ENCODE results near the gene STX8.

Gene STX8

DNA sequence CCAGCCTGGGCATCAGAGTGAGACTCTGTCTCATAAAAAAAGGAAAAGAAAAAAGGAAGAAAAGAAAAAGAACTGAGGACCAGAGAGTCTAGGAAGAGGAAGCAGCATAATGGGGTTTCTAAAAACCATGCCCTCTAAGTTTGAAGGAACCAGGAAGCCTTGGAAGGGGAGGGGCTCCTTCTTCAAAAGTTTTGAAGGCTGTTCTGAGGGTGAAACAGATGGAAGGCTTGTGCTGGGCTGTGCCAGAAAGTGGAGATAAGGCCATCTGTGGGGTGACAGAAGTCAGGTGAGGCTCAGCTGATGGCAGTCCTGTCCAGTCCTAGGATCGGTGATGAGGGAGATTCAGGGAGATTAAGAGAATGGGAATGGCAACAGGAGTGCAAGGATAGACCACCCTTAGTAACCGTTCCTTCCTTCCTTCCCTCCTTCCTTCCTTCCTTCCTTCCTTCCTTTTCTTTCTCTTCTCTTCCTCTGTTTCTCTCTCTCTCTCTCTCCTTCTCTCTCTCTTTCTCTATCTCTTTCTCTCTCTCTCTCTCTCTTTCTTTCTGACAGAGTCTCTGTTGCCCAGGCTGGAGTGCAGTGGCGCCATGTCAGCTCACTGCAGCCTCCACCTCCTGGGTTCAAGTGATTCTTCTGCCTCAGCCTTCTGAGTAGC lies 371.7 kb downstream of the STX8 start:
- DNase-seq, result no peak

DNA sequence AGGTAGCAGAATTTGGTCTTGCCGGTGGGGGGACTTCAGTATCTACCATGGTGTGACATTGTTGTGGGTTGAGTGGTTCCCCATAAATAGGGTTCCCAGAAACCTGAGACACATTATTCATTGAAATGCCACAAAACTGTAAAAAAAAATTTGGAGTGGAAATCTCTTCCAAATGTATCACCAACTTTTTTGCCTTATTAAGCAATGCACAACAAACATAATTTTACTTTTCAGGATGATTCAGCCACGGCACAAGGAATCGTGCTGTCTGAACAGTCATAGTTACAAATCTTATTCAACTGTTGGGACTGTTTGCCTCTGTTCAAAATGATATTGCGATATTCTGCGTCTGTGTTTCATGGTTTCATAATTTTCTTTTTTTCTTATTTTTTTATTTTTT lies 373.1 kb downstream of the STX8 start:
- no peak for DNase-seq

DNA sequence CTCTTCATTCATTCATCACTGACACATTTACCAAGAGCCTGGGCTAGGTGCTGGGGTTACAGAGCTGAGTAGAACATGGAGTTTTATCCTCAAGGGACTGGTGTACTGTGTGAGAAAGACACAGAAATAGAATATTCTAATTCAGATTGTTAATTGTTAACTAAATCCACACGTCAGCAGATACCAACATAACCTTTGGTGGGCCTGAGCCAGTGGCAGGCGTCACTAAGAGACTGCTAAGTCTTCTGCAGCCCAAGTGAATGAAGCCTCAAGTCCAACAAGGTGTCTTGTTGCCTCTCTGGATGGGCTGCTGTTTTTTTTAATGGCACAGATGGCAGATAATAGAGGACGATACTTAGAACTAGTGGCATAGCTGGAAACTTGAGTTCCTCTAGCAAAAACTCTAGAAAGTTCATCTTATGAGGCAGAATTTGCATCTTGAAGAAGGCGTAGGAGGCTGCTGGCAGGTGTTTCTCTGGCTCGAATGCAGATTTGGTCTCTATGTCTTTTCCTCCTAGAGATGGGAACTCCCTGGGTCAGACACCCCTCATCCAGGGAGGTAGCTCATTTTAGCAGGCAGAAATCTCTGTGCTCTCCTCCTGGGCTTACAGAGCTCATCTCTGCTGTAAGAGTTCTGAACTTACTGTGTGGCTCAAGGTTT lies 374.8 kb downstream of the STX8 start:
- DNase-seq, result no peak

Measured in activated CD4-positive, alpha-beta T cell treated with anti-CD3 and anti-CD28 coated beads for 48 hours (primary cell).